NCI-H345 (cell line): Measurements from ENCODE around the gene TLE1.

Source experiments
- DNase-seq: peaks from one replicate; lab custom pipeline; 2025; lab: John Stamatoyannopoulos, UW

Gene TLE1

GRCh38 chr9:81573415-81574321, 115.7 kb downstream of the TLE1 start:
- DNase-seq, result no peak

- DNase-seq, result no peak
Measured at GRCh38 chr9:81570083-81570482, 119.3 kb downstream of the TLE1 start.

GRCh38 chr9:81566074-81566698, 123.2 kb downstream of the TLE1 start:
- DNase-seq, result no peak

GRCh38 chr9:81565609-81566008, 123.7 kb downstream of the TLE1 start:
- DNase-seq, result no peak

- no peak for DNase-seq
Measured at GRCh38 chr9:81565144-81565543, 124.2 kb downstream of the TLE1 start.

- DNase-seq, result no peak
Measured at GRCh38 chr9:81564632-81565031, 124.7 kb downstream of the TLE1 start.

GRCh38 chr9:81563739-81564138, 125.6 kb downstream of the TLE1 start:
- no peak for DNase-seq

- no peak for DNase-seq
Measured at GRCh38 chr9:81563020-81563407, 126.3 kb downstream of the TLE1 start.

- DNase-seq, result no peak
Measured at GRCh38 chr9:81562231-81563019, 126.9 kb downstream of the TLE1 start.

GRCh38 chr9:81560851-81561732, 128.3 kb downstream of the TLE1 start:
- no peak for DNase-seq

- DNase-seq, result no peak
Measured at GRCh38 chr9:81559709-81560108, 129.6 kb downstream of the TLE1 start.

- no peak for DNase-seq
Measured at GRCh38 chr9:81559197-81559596, 130.2 kb downstream of the TLE1 start.

GRCh38 chr9:81558091-81558830, 131.1 kb downstream of the TLE1 start:
- DNase-seq, result no peak

GRCh38 chr9:81557452-81558090, 131.8 kb downstream of the TLE1 start:
- DNase-seq, result no peak

GRCh38 chr9:81556923-81557322, 132.4 kb downstream of the TLE1 start:
- no peak for DNase-seq

GRCh38 chr9:81552581-81552991, 136.8 kb downstream of the TLE1 start:
- DNase-seq, result no peak

- DNase-seq, result no peak
Measured at GRCh38 chr9:81550207-81550583, 139.2 kb downstream of the TLE1 start.

- no peak for DNase-seq
Measured at GRCh38 chr9:81549500-81550206, 139.7 kb downstream of the TLE1 start.

GRCh38 chr9:81548911-81549310, 140.4 kb downstream of the TLE1 start:
- no peak for DNase-seq

- no peak for DNase-seq
Measured at GRCh38 chr9:81546489-81546888, 142.9 kb downstream of the TLE1 start.
